OCI-LY1 (cell line): ENCODE measurements around the gene ZFYVE21.

Experiments
- CTCF ChIP-seq: fragments of 200-600 bp; sonication (generic), shearing (Covaris generic); IDR thresholded peaks from 2 replicates; pipeline ENCODE4 v1.5.1; 2017; ENCODE audit warnings: mild to moderate bottlenecking, antibody characterized with exemption, low read length, moderate library complexity, mixed read lengths
- EZH2 ChIP-seq: fragments of 200-600 bp; sonication (generic), shearing (Covaris generic); IDR thresholded peaks from 2 replicates; pipeline ENCODE4 v1.8.0; 2017; ENCODE audit warnings: borderline replicate concordance, mixed run types, mild to moderate bottlenecking, antibody characterized with exemption, low read length, moderate library complexity, mixed read lengths

GRCh38 chr14:103716899-103717411 is 1.3 kb downstream of the ZFYVE21 start:
- no peak for TF ChIP-seq CTCF
- TF ChIP-seq EZH2 = no peak
